ENCODE data around the gene PTPN1. TPM values are rescaled to one million over a fixed set of nuclear protein-coding genes. Genes with fewer than 3 reads are reported as not detected.

PTPN1 gene
- polyA plus RNA-seq, 1 experiment, result 16.2 TPM

DNA sequence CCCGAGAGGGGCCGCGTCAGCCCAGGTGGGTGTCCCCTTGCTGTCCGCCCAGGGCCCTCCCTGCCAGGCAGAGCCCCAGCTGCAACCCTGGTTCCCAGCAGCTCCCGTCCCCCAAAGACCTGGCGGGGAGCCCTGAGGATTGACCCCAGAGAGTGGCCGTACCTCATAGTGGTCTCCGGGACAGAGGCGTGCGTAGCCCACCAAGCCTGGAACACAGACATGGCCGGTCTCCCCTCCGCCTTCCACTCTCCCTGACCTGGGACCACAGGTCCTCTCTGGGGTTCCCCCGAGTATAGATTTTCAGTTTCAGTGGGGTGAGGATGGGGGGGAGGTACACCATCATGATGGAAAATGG, 98.5 kb downstream of the PTPN1 start:
- ChIA-PET POLR2A (no interaction called here), CTCF (no interaction called here)
- TF ChIP-seq, protein P1, sequence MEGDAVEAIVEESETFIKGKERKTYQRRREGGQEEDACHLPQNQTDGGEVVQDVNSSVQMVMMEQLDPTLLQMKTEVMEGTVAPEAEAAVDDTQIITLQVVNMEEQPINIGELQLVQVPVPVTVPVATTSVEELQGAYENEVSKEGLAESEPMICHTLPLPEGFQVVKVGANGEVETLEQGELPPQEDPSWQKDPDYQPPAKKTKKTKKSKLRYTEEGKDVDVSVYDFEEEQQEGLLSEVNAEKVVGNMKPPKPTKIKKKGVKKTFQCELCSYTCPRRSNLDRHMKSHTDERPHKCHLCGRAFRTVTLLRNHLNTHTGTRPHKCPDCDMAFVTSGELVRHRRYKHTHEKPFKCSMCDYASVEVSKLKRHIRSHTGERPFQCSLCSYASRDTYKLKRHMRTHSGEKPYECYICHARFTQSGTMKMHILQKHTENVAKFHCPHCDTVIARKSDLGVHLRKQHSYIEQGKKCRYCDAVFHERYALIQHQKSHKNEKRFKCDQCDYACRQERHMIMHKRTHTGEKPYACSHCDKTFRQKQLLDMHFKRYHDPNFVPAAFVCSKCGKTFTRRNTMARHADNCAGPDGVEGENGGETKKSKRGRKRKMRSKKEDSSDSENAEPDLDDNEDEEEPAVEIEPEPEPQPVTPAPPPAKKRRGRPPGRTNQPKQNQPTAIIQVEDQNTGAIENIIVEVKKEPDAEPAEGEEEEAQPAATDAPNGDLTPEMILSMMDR (IDR thresholded peaks at IDR 0.05; ENCODE audit: insufficient read depth, low read depth, low read length), result no peak
- Histone ChIP-seq H3K36me3 (ENCODE audit: control insufficient read depth, insufficient read depth, low read length) (no peaks in the 10 kb centered on the region), H3K27me3 (ENCODE audit: control insufficient read depth, insufficient read depth, low read length) (no peaks in the 10 kb centered on the region), H3K4me3 (ENCODE audit: low read depth, low read length) (no peak overlapping the region)
- DNase-seq (ENCODE audit: low read depth), result no peak

GRCh38 chr20:50609438-50609989, 99.3 kb downstream of the PTPN1 start:
- H3K36me3 ChIP-seq (ENCODE audit: control insufficient read depth, insufficient read depth, low read length), result no peaks in the 10 kb centered on the region
- ChIA-PET CTCF (interaction anchor here (1.2 kb wide), 1 partner anchor 23 kb away, joined by 3 read pairs; no protein-coding TSS in a partner anchor), POLR2A (no interaction called here)
- no peak for DNase-seq (ENCODE audit: low read depth)
- TF ChIP-seq, protein P1 (IDR thresholded peaks at IDR 0.05; ENCODE audit: insufficient read depth, low read depth, low read length), result no peak
- H3K27me3 ChIP-seq (ENCODE audit: control insufficient read depth, insufficient read depth, low read length), result no peaks in the 10 kb centered on the region
- H3K4me3 ChIP-seq (ENCODE audit: low read depth, low read length), result no peak overlapping the region

GRCh38 chr20:50610212-50610718, 100.1 kb downstream of the PTPN1 start:
- no peak for DNase-seq (ENCODE audit: low read depth)
- CTCF ChIA-PET, result interaction anchor here (0.7 to 1.4 kb wide), 3 partner anchors 12 to 132 kb away, joined by 3 to 4 read pairs (median 3); no protein-coding TSS in a partner anchor
- Histone ChIP-seq H3K36me3 (ENCODE audit: control insufficient read depth, insufficient read depth, low read length) (no peaks in the 10 kb centered on the region), H3K27me3 (ENCODE audit: control insufficient read depth, insufficient read depth, low read length) (no peaks in the 10 kb centered on the region), H3K4me3 (ENCODE audit: low read depth, low read length) (no peak overlapping the region)
- POLR2A ChIA-PET, result no interaction called here
- TF ChIP-seq, protein P1 (IDR thresholded peaks at IDR 0.05; ENCODE audit: insufficient read depth, low read depth, low read length), result 0 out of 2 replicates have a peak, but pooled peaks have one; percentile 6

GRCh38 chr20:50611128-50611810, 101.1 kb downstream of the PTPN1 start:
- Histone ChIP-seq H3K27me3 (ENCODE audit: control insufficient read depth, insufficient read depth, low read length) (no peaks in the 10 kb centered on the region), H3K36me3 (ENCODE audit: control insufficient read depth, insufficient read depth, low read length) (no peaks in the 10 kb centered on the region), H3K4me3 (ENCODE audit: low read depth, low read length) (no peak overlapping the region)
- TF ChIP-seq, protein P1 (IDR thresholded peaks at IDR 0.05; ENCODE audit: insufficient read depth, low read depth, low read length), result no peak
- ChIA-PET POLR2A (no interaction called here), CTCF (interaction anchor here (1.4 kb wide), 1 partner anchor 11 kb away, joined by 3 read pairs; no protein-coding TSS in a partner anchor)
- DNase-seq (ENCODE audit: low read depth), result no peak

GRCh38 chr20:50613438-50614169, 103.4 kb downstream of the PTPN1 start:
- H3K27me3 ChIP-seq (ENCODE audit: control insufficient read depth, insufficient read depth, low read length), result no peaks in the 10 kb centered on the region
- no peak overlapping the region for H3K4me3 ChIP-seq (ENCODE audit: low read depth, low read length)
- TF ChIP-seq, protein P1 (IDR thresholded peaks at IDR 0.05; ENCODE audit: insufficient read depth, low read depth, low read length), result no peak
- H3K36me3 ChIP-seq (ENCODE audit: control insufficient read depth, insufficient read depth, low read length), result no peaks in the 10 kb centered on the region
- POLR2A ChIA-PET, result no interaction called here
- DNase-seq (ENCODE audit: low read depth), result no peak
- CTCF ChIA-PET, result interaction anchor here (0.7 kb wide), 1 partner anchor 22 kb away, joined by 3 read pairs; no protein-coding TSS in a partner anchor
